ENCODE measurements around the gene TTC39A.

TTC39A gene

GRCh38 chr1:51330331-51331201, at the start of gene TTC39A:
Gene TTC39A (minus strand): TSS chr1:51330562. CDS start chr1:51330477, 85 bp downstream.
- DNase-seq (ENCODE audit: low spot score): no peak

GRCh38 chr1:51378871-51379270, 48.5 kb upstream of the TTC39A start:
- DNase-seq (ENCODE audit: low spot score): no peak

- DNase-seq (ENCODE audit: low spot score): no peak
Measured at GRCh38 chr1:51373898-51374297, 43.5 kb upstream of the TTC39A start.

- no peak for DNase-seq (ENCODE audit: low spot score)
Measured at GRCh38 chr1:51372561-51372960, 42.2 kb upstream of the TTC39A start.

- no peak for DNase-seq (ENCODE audit: low spot score)
Measured at GRCh38 chr1:51369171-51369570, 38.8 kb upstream of the TTC39A start.

- DNase-seq (ENCODE audit: low spot score): no peak
Measured at GRCh38 chr1:51365774-51366173, 35.4 kb upstream of the TTC39A start.

- DNase-seq (ENCODE audit: low spot score): no peak
Measured at GRCh38 chr1:51359879-51360278, 29.5 kb upstream of the TTC39A start.

- no peak for DNase-seq (ENCODE audit: low spot score)
Measured at GRCh38 chr1:51355382-51355781, 25.0 kb upstream of the TTC39A start.

- DNase-seq (ENCODE audit: low spot score): no peak
Measured at GRCh38 chr1:51354416-51354815, 24.1 kb upstream of the TTC39A start.

- DNase-seq (ENCODE audit: low spot score): no peak
Measured at GRCh38 chr1:51351907-51352306, 21.5 kb upstream of the TTC39A start.

- DNase-seq (ENCODE audit: low spot score): no peak
Measured at GRCh38 chr1:51349862-51350261, 19.5 kb upstream of the TTC39A start.

GRCh38 chr1:51348147-51348527, 17.8 kb upstream of the TTC39A start:
- DNase-seq (ENCODE audit: low spot score): no peak

GRCh38 chr1:51347398-51348146, 17.2 kb upstream of the TTC39A start:
- no peak for DNase-seq (ENCODE audit: low spot score)

GRCh38 chr1:51346086-51346942, 16.0 kb upstream of the TTC39A start:
- DNase-seq (ENCODE audit: low spot score): no peak

GRCh38 chr1:51345300-51345687, 14.9 kb upstream of the TTC39A start:
- no peak for DNase-seq (ENCODE audit: low spot score)

- DNase-seq (ENCODE audit: low spot score): no peak
Measured at GRCh38 chr1:51344602-51345299, 14.4 kb upstream of the TTC39A start.

GRCh38 chr1:51344276-51344601, 13.9 kb upstream of the TTC39A start:
- DNase-seq (ENCODE audit: low spot score): no peak

GRCh38 chr1:51343624-51344023, 13.3 kb upstream of the TTC39A start:
- no peak for DNase-seq (ENCODE audit: low spot score)

GRCh38 chr1:51342591-51343206, 12.3 kb upstream of the TTC39A start:
- no peak for DNase-seq (ENCODE audit: low spot score)

GRCh38 chr1:51341876-51342496, 11.6 kb upstream of the TTC39A start:
- peak; percentile 82 for DNase-seq (ENCODE audit: low spot score)

- peak; percentile 21 for DNase-seq (ENCODE audit: low spot score)
Measured at GRCh38 chr1:51340380-51340779, 10.0 kb upstream of the TTC39A start.
